ENCODE measurements around the gene B4GAT1. TPM values are rescaled to one million over a fixed set of nuclear protein-coding genes. Genes with fewer than 3 reads are reported as not detected.
A peak's percentile ranks its signal among the peaks of the same experiment; 100 is the strongest.
"Not testable (repeated sequence)": the region's sequence is repeated elsewhere in the genome, so short reads cannot be mapped to it uniquely, and the experiment has no call there.

Gene B4GAT1
- total RNA-seq, result 10 to 100 TPM in 1 of 3 donors, 1 to 10 TPM in 2; 6.4 to 10.3 (median 8.0) TPM

DNA sequence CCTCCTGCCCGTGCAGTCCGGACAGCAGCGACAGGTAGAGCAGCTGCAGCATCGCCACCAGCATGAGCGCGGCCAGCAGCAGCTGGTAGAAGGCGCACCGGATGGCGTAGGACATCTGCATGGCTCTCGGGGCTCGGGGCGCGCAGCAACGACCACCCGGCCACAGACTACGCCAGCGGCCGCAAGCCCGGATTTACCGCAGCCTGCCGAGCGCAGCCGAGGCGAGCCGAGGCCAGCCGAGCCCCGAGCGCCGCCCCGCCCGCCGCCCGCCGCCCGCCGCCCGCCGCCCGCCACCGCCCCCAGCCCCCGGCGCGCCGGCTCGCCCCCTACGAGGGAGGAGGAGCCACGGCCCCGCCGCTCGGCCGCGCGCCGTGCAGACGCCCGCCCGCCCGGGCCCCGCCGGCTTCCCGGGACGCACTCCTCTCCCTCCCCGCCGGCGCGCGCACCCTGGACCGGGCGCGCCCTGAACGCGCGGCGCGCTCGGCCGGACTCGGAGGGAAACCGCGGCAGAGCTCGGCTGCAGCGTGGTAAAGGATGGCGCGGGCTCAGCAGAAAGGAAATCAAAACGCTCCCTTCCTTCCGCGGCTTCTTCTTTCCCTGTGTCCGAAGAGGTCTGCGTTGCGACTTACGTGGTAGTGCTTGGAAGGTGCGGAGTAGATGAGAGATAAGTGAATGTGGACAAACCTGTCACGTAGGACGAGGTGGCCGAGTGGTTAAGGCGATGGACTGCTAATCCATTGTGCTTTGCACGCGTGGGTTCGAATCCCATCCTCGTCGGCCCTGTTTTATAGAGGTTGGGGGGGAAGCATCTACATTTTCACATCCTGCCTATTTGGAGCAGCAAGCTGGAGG is at the start of gene B4GAT1:
B4GAT1 (minus strand) TSS at position 205 of the 852 bp plus-strand sequence; CDS start at position 121, 84 bp downstream.
- ATAC-seq, result peak; percentile 67 to 74
- H3K9me3 Mint-ChIP-seq, result no peaks in the 10 kb centered on the region

GRCh38 chr11:66393954-66394353 is 46.5 kb upstream of the B4GAT1 start:
- H3K4me1 Mint-ChIP-seq (ENCODE audit: low read depth), result no peaks in the 10 kb centered on the region

More for the DNA sequence above, at the start of gene B4GAT1:
- peaks cover 7% of the 10 kb centered on the region for H3K36me3 Mint-ChIP-seq (ENCODE audit: insufficient read depth)
- peak within 1 kb of the TSS; percentile 96 for H3K4me3 Mint-ChIP-seq
- no peaks in the 10 kb centered on the region for H3K27me3 Mint-ChIP-seq (ENCODE audit: low read depth)
- H3K4me1 Mint-ChIP-seq (ENCODE audit: low read depth), result peaks cover 42% of the 10 kb centered on the region
- DNase-seq, result peak; percentile 75

GRCh38 chr11:66391322-66391721 is 43.9 kb upstream of the B4GAT1 start:
- Mint-ChIP-seq H3K4me3 (no peak overlapping the region), H3K9me3 (no peaks in the 10 kb centered on the region), H3K27me3 (ENCODE audit: low read depth) (peaks cover 5% of the 10 kb centered on the region), H3K4me1 (ENCODE audit: low read depth) (peaks cover 3% of the 10 kb centered on the region), H3K36me3 (ENCODE audit: insufficient read depth) (no peaks in the 10 kb centered on the region)
- ATAC-seq (no peak), DNase-seq (no peak)

More at GRCh38 chr11:66393954-66394353, 46.5 kb upstream of the B4GAT1 start:
- H3K36me3 Mint-ChIP-seq (ENCODE audit: insufficient read depth), result no peaks in the 10 kb centered on the region
- no peak for DNase-seq
- no peak for ATAC-seq
- peaks cover 8% of the 10 kb centered on the region for H3K27me3 Mint-ChIP-seq (ENCODE audit: low read depth)
- H3K9me3 Mint-ChIP-seq, result no peaks in the 10 kb centered on the region
- H3K4me3 Mint-ChIP-seq, result no peak overlapping the region

DNA sequence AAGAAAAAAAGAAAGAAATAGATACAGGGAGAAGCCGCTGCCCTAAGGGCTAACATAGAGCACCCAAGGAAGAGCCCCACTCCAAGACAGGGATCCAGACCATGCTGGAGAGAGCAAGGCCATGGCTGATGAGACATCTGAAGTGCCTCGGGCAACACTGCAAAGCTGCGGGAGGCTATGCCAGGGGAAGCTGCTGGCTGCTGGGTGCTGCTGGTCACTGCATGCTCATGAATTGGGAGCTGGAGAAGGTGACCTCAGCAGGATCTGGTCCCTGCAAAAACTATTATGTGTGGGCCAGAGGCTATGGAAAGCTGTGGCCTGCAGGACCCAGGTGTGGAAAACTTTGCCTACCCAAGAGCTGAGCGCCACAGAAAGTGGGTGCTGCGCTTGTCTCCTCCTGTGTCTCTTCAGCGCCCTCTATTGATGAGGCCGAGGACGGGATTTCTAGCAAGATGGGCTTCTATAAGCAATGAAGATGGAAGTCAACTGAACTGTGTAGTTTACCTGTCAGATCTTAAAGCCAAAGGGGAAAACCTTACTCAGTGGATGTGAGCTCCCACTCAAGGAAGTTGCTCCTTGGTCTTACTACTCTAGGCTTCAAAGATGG is 41.5 kb upstream of the B4GAT1 start:
- Mint-ChIP-seq H3K4me3 (no peak overlapping the region), H3K27me3 (ENCODE audit: low read depth) (peaks cover 2% of the 10 kb centered on the region), H3K4me1 (ENCODE audit: low read depth) (peaks cover 7% of the 10 kb centered on the region), H3K36me3 (ENCODE audit: insufficient read depth) (no peaks in the 10 kb centered on the region), H3K9me3 (no peaks in the 10 kb centered on the region)
- ATAC-seq, result peak; percentile 76 to 84
- peak; percentile 63 for DNase-seq

- ATAC-seq, result peak; percentile 71 to 77
- peak overlapping the region; percentile 46 for H3K4me3 Mint-ChIP-seq
- peaks cover 7% of the 10 kb centered on the region for H3K4me1 Mint-ChIP-seq (ENCODE audit: low read depth)
- H3K27me3 Mint-ChIP-seq (ENCODE audit: low read depth), result peaks cover 5% of the 10 kb centered on the region
- DNase-seq, result peak; percentile 80
- no peaks in the 10 kb centered on the region for H3K36me3 Mint-ChIP-seq (ENCODE audit: insufficient read depth)
- no peaks in the 10 kb centered on the region for H3K9me3 Mint-ChIP-seq
Measured at GRCh38 chr11:66386171-66387069, 39.0 kb upstream of the B4GAT1 start.

DNA sequence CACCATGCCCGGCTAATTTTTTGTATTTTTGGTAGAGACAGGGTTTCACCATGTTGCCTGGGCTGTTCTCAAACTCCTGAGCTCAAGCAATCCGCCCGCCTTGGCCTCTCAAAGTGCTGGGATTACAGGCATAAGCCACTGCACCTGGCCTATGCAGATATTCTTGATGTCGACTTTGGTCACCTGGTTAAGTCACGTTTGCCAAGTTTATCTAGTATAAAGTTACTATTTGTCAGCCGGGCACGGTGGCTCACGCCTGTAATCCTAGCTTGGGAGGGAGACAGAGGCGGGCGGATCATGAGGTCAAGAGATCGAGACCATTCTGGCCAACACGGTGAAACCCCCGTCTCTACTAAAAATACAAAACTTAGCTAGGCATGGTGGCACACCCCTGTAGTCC is 36.9 kb upstream of the B4GAT1 start:
- not testable (repeated sequence) for H3K9me3 Mint-ChIP-seq; ATAC-seq; DNase-seq; H3K27me3 Mint-ChIP-seq (ENCODE audit: low read depth); H3K4me3 Mint-ChIP-seq; H3K36me3 Mint-ChIP-seq (ENCODE audit: insufficient read depth); H3K4me1 Mint-ChIP-seq (ENCODE audit: low read depth)

DNA sequence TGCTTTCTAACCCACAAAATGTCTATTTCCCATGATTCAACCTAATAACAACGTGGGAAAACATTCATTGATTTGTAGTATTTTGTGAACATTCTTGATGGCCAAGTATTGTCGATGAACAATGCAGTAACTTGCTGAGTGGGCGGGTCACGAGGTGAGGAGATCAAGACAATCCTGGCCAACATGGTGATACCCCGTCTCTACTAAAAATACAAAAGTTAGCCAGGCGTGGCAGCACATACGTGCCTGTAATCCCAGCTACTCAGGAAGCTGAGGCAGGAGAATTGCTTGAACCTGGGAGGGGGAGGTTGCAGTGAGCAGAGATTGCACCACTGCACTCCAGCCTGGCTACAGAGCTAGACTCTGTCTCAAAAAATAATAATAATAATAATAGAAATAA is 32.8 kb upstream of the B4GAT1 start:
- H3K4me3 Mint-ChIP-seq; ATAC-seq; H3K4me1 Mint-ChIP-seq (ENCODE audit: low read depth); H3K9me3 Mint-ChIP-seq; H3K36me3 Mint-ChIP-seq (ENCODE audit: insufficient read depth); DNase-seq; H3K27me3 Mint-ChIP-seq (ENCODE audit: low read depth): not testable (repeated sequence)

DNA sequence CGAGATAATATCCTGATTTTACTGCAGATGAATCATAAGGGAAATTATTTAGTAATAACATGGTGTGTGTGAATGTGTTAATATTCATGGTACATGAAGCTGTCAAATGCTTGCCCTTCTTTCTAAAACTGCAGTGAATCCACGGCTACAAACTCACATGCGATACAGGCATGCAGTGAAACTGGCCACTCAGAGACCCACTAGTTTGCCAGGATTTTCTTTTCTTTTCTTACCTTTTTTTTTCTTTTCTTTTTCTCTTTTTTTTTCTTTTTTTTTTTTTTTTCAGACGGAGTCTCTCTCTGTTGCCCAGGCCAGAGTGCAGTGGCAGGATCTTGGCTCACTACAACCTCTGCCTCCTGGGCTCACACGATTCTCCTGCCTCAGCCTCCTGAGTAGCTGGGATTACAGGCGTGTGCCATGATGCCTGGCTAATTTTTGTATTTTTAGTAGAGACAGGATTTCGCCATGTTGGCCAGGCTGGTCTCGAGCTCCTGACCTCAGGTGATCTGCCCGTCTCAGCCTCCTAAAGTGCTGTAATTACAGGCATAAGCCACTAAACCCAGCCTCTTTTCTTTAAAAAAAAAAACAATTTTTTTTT is 26.4 kb upstream of the B4GAT1 start:
- ATAC-seq, result not testable (repeated sequence)

DNA sequence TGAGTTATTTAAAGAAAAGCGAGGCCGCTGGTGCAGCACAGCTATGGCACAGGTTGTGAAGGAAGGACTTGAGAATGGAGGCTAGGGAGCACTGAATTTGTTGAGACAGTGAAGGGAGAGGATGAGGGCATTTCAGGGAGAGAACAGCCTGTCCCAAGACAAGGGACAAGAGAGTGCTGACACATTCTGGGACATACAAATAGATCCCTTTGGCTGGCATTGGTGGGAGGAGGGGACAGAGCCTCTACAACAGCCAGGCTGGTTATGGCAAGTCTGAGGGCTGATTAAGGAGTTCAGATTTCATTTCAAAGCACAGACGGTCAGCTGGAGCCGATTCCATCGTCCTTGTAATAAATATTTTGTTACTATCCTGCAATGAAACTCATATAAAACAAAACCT is 25.8 kb upstream of the B4GAT1 start:
- no peaks in the 10 kb centered on the region for H3K36me3 Mint-ChIP-seq (ENCODE audit: insufficient read depth)
- no peaks in the 10 kb centered on the region for H3K9me3 Mint-ChIP-seq
- H3K4me3 Mint-ChIP-seq, result no peak overlapping the region
- DNase-seq, result no peak
- peaks cover 9% of the 10 kb centered on the region for H3K4me1 Mint-ChIP-seq (ENCODE audit: low read depth)
- no peaks in the 10 kb centered on the region for H3K27me3 Mint-ChIP-seq (ENCODE audit: low read depth)
- no peak for ATAC-seq

More for the DNA sequence above, 26.4 kb upstream of the B4GAT1 start:
- H3K9me3 Mint-ChIP-seq; H3K36me3 Mint-ChIP-seq (ENCODE audit: insufficient read depth); H3K4me1 Mint-ChIP-seq (ENCODE audit: low read depth); DNase-seq; H3K4me3 Mint-ChIP-seq; H3K27me3 Mint-ChIP-seq (ENCODE audit: low read depth): not testable (repeated sequence)

DNA sequence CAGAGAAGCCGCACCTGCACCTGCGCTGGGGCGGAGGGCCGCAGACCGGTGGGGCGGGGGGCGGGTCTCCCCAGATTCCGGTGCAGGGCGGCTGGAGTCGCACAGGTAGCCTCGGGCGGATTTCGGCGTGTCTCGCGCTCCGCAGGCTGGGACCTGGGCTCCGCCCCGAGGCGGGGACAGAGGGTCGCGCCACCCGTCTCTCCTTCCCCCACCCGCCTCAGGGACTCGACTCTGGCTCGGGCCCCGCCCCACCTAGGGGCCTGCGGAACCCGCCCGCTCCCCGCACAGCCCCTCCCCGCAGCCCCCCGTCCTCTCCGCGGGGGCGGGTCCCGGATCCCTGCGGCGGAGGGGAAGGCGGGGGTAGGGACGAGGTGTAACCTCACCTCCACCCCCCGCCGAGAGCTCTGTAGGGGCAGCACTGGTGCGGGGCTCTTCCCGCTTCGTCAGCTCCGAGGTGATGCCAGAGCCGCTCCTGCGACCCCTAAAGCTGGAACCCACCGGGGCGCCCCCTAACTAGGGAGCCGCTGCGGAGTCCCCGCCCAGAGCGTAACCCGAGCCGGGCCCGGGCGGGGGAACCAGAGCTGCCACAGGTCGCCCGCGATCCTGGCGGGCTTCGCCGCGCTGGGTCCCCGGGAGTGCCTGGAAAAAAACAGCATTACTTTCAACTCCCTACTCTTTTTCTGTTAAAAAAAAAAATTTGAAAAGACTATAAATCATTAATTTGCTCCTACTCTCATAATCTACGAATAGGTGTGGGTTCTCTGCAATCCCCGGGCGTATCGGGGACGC is 24.4 kb upstream of the B4GAT1 start, which contains the start of gene SLC29A2:
SLC29A2 (minus strand) TSS at position 134 of the 789 bp plus-strand sequence. CDS start 169 bp downstream, outside the sequence.
- peak within 1 kb of the TSS; percentile 84 for H3K4me3 Mint-ChIP-seq
- no peaks in the 10 kb centered on the region for H3K27me3 Mint-ChIP-seq (ENCODE audit: low read depth)
- DNase-seq (peak; percentile 69), ATAC-seq (peak; percentile 87 to 88)
- H3K9me3 Mint-ChIP-seq, result no peaks in the 10 kb centered on the region
- H3K36me3 Mint-ChIP-seq (ENCODE audit: insufficient read depth), result no peaks in the 10 kb centered on the region
- peaks cover 9% of the 10 kb centered on the region for H3K4me1 Mint-ChIP-seq (ENCODE audit: low read depth)

DNA sequence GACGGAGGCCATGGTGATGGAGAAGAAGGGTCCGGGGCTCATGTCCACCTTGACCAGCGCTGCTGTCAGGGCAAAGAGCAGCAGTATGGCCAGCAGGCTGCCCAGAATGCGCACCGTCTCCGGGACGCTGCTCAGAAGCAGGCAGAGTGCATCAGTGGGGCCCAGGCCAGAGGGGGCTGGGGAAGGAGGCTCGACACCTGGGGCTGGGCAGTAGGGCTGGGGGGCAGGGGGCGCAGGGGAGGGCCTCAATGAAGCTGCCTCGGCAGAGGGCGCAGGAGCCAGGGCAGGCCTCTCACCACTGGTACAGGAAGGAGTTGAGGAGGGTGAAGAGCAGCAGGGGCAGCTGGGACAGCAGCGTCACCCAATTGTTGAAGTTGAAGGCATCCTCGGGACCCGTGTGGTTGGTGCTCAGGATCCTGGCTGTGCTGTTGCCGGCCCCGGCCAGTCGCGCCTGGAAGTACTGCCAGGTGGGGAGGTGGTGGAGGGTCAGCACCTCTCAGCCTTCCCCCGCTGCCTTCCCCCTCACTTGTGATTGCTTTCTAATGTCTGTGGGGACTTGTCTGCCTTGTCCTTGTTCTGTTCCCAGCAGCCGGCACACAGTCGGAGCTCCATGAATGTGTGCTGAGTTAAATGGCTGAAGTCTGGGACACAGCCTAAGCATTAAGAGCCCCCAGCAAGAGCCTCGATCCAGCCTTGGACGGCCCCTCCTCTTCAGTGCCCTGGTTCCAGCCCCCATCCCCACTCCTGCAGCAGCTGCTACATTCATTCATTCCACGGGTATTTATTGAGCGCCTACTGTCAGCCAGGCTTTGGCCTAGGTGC is 21.9 kb upstream of the B4GAT1 start:
- H3K36me3 Mint-ChIP-seq (ENCODE audit: insufficient read depth), result no peaks in the 10 kb centered on the region
- no peaks in the 10 kb centered on the region for H3K27me3 Mint-ChIP-seq (ENCODE audit: low read depth)
- ATAC-seq (no peak), DNase-seq (no peak)
- H3K4me1 Mint-ChIP-seq (ENCODE audit: low read depth), result peaks cover 9% of the 10 kb centered on the region
- no peaks in the 10 kb centered on the region for H3K9me3 Mint-ChIP-seq
- peak overlapping the region; percentile 84 for H3K4me3 Mint-ChIP-seq

- no peaks in the 10 kb centered on the region for H3K36me3 Mint-ChIP-seq (ENCODE audit: insufficient read depth)
- H3K9me3 Mint-ChIP-seq, result no peaks in the 10 kb centered on the region
- H3K4me1 Mint-ChIP-seq (ENCODE audit: low read depth), result peaks cover 9% of the 10 kb centered on the region
- no peak overlapping the region for H3K4me3 Mint-ChIP-seq
- no peak for DNase-seq
- no peaks in the 10 kb centered on the region for H3K27me3 Mint-ChIP-seq (ENCODE audit: low read depth)
- no peak for ATAC-seq
Measured at GRCh38 chr11:66368484-66368883, 21.1 kb upstream of the B4GAT1 start.
